B cell (primary cell): ENCODE results near the gene KRTAP10-1.

ENCODE experiments used
- CTCF ChIP-seq: fragments of 200-600 bp; IDR thresholded peaks from one replicate; pipeline ENCODE4 v1.8.0; 2022; ENCODE audit warnings: antibody characterized with exemption, mild to moderate bottlenecking
- EZH2 ChIP-seq: IDR thresholded peaks from 2 replicates; pipeline ENCODE4 v1.6.1; 2012; ENCODE audit warnings: borderline replicate concordance, low read depth, mild to moderate bottlenecking, moderate library complexity, low read length; ENCODE audit not compliant: insufficient read depth, poor library complexity, severe bottlenecking

- no peak for TF ChIP-seq CTCF
- no peak for TF ChIP-seq EZH2
These were observed 50.0 kb downstream of the KRTAP10-1 start for GRCh38 chr21:44489962-44490361.
